SKM-1 (cell line): ENCODE results near the gene CMTM8.

ENCODE experiments used
- DNase-seq: peaks from one replicate; lab custom pipeline; 2025; ENCODE audit not compliant: unreplicated experiment; lab: John Stamatoyannopoulos, UW

The CMTM8 gene

GRCh38 chr3:32276279-32276841 is 37.9 kb downstream of the CMTM8 start:
- no peak for DNase-seq

GRCh38 chr3:32278714-32279113 is 40.2 kb downstream of the CMTM8 start:
- no peak for DNase-seq

DNA sequence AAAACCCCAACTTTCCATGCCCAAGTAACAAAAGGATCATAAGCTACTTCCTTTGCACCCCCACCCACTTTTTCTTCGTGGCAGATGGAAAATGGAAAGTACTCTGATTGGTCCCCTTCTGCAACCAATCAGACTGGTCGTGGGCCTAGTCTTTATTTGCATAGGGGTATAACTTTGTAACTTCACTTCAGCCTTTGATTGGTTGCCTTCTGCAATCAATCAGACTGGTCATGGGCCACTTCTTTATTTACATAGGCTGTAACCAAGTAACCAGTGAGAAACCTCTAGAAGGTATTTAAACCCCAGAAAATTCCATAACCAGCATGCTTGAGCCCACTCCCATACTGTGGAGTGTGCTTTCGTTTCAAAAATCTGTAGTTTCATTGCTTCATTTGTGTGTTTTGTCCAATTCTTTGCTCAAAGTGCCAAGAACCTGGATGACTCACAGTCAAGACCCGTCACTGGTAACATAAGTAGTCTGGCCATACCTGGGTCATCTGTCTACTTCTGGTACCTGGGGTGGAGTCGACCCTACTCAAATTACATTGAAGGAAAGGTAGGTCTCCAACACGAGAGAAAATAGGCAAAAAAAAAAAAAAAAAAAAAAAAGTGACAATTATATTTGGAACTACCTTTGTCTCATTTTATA is 41.9 kb downstream of the CMTM8 start:
- no peak for DNase-seq

DNA sequence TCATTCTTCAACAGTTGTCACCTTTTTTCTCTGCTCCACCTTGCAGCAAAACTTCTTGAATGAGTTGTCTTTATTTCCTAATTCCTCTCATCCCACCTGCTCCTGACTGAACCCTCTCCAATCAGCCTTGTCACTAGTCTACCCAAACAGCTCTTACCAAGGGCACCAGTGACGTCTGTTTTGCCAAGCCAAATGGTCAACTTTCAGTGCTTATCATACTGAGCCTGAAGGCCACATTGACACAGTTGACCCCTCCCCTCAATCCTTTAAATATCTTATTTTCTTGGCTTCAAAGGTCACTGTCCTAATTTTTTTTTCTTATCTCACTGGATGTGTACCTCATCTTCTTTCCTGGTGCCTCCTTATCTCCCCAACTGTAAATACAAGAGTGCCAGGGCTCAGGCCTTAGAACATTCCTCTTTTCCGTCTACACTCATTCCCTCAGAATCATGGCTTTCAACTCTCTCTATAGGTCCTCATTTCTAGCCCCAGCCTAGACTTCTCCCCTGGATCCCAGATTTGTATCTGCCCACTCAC is 43.2 kb downstream of the CMTM8 start:
- DNase-seq, result no peak

DNA sequence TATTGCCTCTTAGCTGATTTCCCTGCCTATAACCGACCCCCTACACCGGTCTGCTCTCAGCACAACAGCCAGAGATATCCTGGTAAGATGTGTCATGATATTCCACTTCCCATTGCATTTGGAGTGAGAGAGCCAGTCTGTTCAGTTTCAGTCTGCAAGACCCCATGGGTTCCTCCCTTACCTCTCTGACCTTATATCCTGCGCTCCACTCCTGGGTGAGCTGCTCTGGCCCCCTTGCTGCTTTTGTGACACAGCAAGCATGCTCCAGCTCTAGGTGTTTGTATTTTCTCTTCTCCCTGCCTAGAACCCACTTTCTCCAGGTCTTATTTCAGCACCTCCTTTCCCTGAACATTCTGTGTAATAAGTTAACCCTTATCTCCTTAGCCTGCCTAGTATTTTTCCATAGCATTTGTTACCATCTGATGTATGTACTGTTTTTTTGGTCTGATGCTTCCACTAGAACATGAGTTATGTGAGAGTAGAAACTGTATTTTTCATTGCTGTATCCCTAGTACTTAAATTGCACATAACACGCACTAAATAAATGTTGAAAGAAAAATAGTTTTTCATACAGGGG is 44.2 kb downstream of the CMTM8 start:
- DNase-seq, result no peak

DNA sequence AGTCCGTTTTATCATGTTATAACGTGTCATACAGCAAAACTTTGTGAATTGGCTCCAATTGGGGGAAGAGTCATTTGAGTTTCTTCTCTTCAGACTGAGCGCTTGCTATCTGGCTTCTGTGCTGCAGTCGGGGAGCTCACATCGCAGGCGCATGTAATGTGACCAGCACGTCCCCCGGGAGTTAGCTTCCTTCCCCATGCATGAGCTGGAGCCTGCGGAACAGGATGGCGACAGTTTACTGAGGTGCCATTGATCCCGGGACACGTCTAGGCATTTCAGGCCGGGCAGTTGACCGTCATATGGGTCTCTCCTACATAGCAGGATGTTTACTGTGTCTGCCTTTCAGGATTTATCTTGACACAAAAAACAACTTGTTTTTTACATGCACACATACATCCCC is 44.8 kb downstream of the CMTM8 start:
- DNase-seq, result no peak

GRCh38 chr3:32284443-32285212 is 46.1 kb downstream of the CMTM8 start:
- no peak for DNase-seq

DNA sequence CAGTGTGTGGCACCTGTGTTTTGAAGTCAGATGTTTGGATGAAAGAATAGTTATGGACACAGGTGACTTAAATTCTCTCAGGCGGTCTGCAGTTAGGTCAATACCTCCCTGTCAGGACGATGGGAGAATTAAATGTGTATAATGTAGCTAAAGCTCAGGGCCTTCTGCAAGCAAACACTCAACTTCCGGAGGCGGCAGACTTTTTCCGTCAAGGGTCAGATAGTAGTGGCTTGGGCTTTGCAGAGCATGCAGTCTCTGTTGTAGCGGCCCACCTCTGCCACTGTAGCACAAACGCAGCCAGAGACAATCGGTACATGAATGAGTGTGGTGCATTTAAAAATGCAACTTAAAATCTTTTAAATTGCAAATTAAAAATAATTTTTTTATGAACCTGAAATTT is 47.4 kb downstream of the CMTM8 start:
- DNase-seq, result no peak

GRCh38 chr3:32288819-32289218 is 50.3 kb downstream of the CMTM8 start:
- no peak for DNase-seq

GRCh38 chr3:32290619-32291018 is 52.1 kb downstream of the CMTM8 start:
- DNase-seq, result no peak

GRCh38 chr3:32292085-32292796 is 53.8 kb downstream of the CMTM8 start:
- no peak for DNase-seq

- DNase-seq, result no peak
Observed at GRCh38 chr3:32293903-32294302, 55.4 kb downstream of the CMTM8 start.

GRCh38 chr3:32296251-32297204 is 58.0 kb downstream of the CMTM8 start:
- no peak for DNase-seq

DNA sequence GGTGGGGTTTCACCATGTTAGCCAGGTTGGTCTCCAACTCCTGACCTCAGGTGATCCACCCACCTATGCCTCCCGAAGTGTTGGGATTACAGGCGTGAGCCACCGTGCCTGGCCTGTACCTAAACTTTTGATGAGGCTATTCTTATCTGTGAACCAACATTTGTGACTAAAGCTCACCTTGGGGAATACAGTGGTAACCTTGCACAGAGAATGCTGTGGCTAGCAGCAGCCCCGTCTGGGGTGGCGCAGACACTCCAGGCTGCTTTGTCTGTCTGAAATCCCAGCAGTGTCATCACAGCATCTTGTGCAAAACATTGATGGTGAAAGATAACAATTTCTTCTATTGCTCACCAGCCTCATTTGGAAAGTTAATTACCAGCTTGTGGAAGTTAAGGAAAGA is 58.9 kb downstream of the CMTM8 start:
- no peak for DNase-seq

DNA sequence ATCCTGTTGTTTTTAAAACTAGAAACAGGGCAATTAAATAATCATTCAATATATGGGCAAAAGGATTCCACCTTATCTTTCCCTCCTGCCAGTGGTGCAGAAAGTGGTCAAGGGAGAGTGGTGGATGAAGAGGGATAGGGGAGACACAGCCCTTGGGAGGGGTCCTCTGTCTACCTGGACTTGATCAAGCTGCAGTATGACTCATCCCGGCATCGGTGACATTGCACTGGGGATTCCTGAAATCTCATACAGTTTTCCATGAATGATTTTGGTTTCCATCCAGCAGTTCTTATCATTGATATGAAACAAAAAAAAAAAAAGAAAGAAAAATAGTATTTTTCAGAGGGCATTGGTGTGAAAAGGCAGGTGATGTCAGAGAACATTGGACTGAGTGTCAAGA is 62.9 kb downstream of the CMTM8 start:
- no peak for DNase-seq

DNA sequence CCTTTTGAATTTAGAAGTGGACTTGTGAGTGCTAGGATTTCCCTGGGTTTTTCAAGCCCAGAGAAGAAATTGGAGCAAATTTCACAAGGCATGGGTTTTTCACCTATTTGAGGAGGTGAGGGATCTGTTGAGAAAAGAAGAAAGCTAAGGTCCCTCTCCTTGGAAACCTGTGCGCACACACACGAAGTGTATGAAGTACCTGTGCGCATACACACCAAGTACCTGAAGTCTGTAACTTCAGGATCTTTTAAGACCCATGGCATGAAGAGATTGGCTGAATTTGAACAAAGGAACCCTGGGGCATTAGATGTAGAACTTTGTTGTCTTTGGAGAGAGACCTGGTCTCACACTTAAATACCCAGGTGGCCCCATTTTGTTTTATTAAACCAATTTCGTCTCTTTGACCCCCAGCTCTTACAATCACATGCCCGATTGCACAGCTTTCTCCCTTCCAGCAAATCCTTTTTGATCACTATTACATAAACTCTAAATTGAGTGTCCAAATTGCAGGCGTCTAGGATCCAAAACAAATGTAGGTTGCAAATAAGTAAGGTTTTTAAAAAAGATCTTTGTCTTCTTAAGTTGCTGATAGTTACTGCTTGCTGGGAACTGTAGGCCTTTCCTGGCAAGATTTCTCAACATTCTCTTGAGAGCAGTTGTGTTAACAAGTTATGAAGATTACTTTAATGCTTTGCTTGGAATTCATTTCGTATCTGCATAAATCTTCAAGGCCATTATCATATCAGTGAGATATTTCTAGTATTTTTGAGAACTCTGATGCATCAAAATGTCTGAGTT is 64.3 kb downstream of the CMTM8 start:
- DNase-seq, result no peak

- DNase-seq, result no peak
Observed at GRCh38 chr3:32303399-32303747, 64.9 kb downstream of the CMTM8 start.

GRCh38 chr3:32303977-32304881 is 65.7 kb downstream of the CMTM8 start:
- no peak for DNase-seq
